MM.1S (cell line): ENCODE data around the gene PODXL2.

Experiments used
- CTCF ChIP-seq: fragments of 300-600 bp; sonication (generic); IDR thresholded peaks from 2 replicates; pipeline ENCODE4 v1.5.1; 2016; ENCODE audit warnings: antibody characterized with exemption, low read length, mixed read lengths
- EZH2 ChIP-seq: fragments of 300-600 bp; sonication (generic); optimal IDR thresholded peaks from 2 replicates; pipeline ENCODE3; 2017; ENCODE audit warnings: low read depth, mild to moderate bottlenecking, antibody characterized with exemption, low read length, mixed read lengths

- TF ChIP-seq CTCF (no peak), EZH2 (no peak)
Observed at GRCh38 chr3:127712881-127713771, 84.1 kb downstream of the PODXL2 start.
